Measurements from ENCODE around the gene FGFR3.

The FGFR3 gene

DNA sequence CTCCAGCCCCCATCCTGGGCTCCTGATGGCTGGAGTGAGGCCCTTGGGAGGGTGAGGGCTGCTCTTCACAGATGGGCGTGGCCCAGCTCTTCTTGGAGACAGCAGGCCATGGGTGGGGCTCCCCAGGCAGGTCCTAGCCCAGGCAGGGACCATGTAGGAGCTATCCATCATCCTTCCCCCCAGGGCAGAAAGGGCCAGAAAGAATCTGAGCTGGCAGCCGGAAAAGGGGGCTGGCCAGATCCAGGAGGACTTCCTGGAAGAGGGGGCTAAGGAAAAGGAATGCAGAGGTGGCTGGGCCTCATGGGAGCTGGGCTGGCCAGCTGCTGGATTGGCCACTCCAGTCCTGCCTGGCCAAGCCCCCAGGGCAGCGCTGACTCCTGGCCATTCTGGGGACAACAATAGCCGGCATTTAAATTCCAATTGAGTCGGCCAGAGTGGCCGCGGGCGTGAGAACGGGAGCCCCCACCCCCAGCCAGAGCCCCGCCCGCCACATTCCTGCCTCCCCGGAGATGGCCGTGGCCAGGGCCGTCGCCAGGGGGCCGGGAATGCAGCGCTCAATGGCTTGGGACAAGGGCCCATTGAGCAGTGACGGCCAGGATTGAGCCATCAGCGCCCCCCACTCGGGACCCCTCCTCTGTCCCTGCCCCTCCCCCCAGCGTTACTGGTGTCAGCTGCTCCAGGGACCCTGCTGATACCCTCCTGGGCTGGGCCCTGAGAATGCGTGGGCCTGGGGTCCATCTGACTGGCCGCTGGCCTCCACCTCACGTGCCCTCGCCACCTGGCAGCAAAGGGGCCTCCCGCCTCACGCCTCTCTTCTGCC lies 15.1 kb upstream of the FGFR3 start:
- TF ChIP-seq, protein P1, sequence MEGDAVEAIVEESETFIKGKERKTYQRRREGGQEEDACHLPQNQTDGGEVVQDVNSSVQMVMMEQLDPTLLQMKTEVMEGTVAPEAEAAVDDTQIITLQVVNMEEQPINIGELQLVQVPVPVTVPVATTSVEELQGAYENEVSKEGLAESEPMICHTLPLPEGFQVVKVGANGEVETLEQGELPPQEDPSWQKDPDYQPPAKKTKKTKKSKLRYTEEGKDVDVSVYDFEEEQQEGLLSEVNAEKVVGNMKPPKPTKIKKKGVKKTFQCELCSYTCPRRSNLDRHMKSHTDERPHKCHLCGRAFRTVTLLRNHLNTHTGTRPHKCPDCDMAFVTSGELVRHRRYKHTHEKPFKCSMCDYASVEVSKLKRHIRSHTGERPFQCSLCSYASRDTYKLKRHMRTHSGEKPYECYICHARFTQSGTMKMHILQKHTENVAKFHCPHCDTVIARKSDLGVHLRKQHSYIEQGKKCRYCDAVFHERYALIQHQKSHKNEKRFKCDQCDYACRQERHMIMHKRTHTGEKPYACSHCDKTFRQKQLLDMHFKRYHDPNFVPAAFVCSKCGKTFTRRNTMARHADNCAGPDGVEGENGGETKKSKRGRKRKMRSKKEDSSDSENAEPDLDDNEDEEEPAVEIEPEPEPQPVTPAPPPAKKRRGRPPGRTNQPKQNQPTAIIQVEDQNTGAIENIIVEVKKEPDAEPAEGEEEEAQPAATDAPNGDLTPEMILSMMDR (IDR thresholded peaks at IDR 0.05; ENCODE audit: insufficient read depth, low read length, poor library complexity, severe bottlenecking), result no peak
- Histone ChIP-seq H3K4me3 (replicated peaks; ENCODE audit: low read depth, low read length) (no peak overlapping the region), H3K27me3 (replicated peaks; ENCODE audit: control insufficient read depth, insufficient read depth, low read length) (no peaks in the 10 kb centered on the region; the same call in 1 of the 2 replicates), H3K36me3 (ENCODE audit: control insufficient read depth, insufficient read depth, low read length) (no peaks in the 10 kb centered on the region)
- no peak for DNase-seq (ENCODE audit: extremely low read depth, insufficient read length)

DNA sequence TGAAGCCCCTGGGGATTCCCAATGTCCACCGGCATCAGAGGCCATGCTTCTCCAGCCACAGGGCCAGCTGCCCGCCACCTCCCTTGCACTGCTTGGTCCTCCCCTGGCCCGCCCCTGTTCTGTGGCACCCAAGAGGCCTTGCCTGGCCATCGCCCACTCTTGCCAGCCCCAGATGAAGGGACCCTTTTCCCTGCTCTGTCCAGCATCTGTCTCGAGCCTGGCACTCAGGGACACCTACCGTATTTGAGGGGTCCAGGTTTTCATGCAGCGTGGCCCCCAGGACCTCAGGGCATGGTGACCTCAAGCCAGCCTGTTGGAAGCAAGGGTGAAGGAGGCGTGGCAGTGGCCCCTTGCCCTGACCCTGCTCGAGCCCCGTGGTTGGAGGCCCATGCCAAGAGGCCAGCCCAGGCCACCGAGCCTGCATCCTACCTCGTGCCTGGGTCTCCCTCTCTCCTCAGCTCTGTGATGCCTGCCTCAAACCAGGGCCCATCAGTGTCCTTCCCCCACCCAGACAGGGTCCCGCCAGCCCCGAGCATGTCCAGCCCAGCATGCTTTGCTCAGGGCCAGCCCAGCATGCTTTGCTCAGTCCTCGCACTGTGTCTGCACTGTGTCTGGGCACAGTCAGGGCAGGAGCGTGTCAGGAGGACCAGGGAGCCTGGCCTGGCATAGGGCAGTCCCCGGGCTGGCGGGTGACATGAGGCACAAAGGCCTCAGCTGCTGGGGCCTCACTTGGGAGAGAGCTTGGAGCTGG lies 14.3 kb upstream of the FGFR3 start:
- TF ChIP-seq, protein P1 (IDR thresholded peaks at IDR 0.05; ENCODE audit: insufficient read depth, low read length, poor library complexity, severe bottlenecking), result no peak
- no peak for DNase-seq (ENCODE audit: extremely low read depth, insufficient read length)
- H3K36me3 ChIP-seq (ENCODE audit: control insufficient read depth, insufficient read depth, low read length), result no peaks in the 10 kb centered on the region
- H3K4me3 ChIP-seq (replicated peaks; ENCODE audit: low read depth, low read length), result no peak overlapping the region
- H3K27me3 ChIP-seq (replicated peaks; ENCODE audit: control insufficient read depth, insufficient read depth, low read length), result no peaks in the 10 kb centered on the region; the same call in 1 of the 2 replicates

DNA sequence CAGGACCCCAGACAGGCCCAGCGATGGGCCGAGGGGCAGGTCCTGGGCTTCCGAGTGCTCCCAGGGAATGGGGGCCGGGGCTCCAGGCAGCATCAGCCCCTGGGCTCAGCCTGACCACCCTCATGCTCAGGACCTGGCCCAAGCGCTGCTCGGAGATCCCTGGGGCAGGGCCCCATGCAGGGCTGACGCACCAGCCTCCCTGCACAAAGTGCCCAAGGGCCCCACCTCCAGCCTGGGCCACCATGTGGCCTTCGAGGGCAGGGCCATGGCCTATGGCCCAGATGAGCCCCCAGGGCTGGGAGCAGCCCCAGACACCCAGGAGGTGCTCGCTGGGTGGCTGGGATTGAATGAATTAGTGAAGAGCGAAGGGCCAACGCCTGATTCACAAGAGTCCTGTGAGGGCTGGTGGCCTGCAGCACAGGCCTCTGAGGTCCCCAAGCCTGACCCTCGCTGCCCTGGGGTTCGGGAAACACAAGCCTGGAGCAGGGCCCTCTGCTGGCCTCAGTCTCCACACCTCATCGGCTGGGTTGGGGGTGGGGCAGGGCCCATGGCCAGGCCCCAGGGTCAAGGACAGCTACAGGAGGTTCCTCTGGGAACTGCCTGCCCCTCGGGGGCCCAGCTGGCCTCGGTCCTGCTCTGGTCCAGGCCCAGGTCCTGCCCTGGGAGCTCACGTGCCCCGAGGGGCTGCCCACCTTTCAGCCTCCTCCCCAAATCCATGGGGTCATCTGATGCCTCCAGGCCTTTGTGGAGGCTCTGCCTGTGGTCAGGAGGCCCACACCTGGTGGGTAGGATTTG lies 13.3 kb upstream of the FGFR3 start:
- Histone ChIP-seq H3K4me3 (replicated peaks; ENCODE audit: low read depth, low read length) (no peak overlapping the region), H3K36me3 (ENCODE audit: control insufficient read depth, insufficient read depth, low read length) (no peaks in the 10 kb centered on the region), H3K27me3 (replicated peaks; ENCODE audit: control insufficient read depth, insufficient read depth, low read length) (no peaks in the 10 kb centered on the region; the same call in 1 of the 2 replicates)
- TF ChIP-seq, protein P1 (IDR thresholded peaks at IDR 0.05; ENCODE audit: insufficient read depth, low read length, poor library complexity, severe bottlenecking), result no peak
- no peak for DNase-seq (ENCODE audit: extremely low read depth, insufficient read length)

DNA sequence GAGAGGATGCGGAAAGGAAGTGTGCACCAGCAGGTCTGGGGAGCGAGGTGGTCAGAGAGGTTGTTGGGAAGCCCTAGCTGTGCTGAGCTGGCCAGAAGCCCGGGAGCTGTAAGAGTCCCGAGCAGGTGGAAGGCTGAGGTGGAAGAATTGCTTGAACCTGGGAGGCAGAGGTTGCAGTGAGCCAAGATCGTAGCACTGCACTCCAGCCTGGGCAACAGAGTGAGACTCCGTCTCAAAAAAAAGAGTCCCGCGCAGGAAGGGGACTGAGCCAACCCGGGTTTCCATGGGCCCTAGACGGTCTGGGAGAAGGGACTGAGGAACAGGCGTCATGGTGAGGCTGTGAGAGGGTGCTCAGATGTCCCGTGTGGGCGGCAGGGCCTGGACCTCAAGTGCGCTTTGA lies 12.7 kb upstream of the FGFR3 start:
- no peaks in the 10 kb centered on the region; the same call in 1 of the 2 replicates for H3K27me3 ChIP-seq (replicated peaks; ENCODE audit: control insufficient read depth, insufficient read depth, low read length)
- no peaks in the 10 kb centered on the region for H3K36me3 ChIP-seq (ENCODE audit: control insufficient read depth, insufficient read depth, low read length)
- H3K4me3 ChIP-seq (replicated peaks; ENCODE audit: low read depth, low read length), result no peak overlapping the region
- TF ChIP-seq, protein P1 (IDR thresholded peaks at IDR 0.05; ENCODE audit: insufficient read depth, low read length, poor library complexity, severe bottlenecking), result no peak
- no peak for DNase-seq (ENCODE audit: extremely low read depth, insufficient read length)

DNA sequence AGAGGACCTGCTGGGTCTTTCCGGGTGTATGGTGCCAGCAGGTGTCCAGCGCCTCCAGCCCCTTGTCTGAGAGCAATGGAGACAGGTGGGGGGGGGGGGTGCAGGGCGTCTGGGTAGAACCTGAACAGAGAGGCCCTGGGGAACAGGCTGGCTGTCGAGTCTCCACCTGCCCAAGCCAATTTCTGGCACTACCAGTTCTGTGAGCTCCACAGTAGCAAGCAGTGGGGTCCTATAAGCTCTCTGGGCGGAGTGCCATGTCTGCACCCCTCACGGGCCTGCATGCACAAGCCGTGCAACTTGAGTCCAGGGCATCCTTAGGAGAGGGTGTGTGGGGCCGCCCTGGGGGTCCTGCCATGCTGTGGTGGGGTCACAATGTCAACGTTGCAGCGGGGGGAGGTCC lies 10.1 kb upstream of the FGFR3 start:
- Histone ChIP-seq H3K4me3 (replicated peaks; ENCODE audit: low read depth, low read length) (no peak overlapping the region), H3K27me3 (replicated peaks; ENCODE audit: control insufficient read depth, insufficient read depth, low read length) (no peaks in the 10 kb centered on the region; the same call in 1 of the 2 replicates), H3K36me3 (ENCODE audit: control insufficient read depth, insufficient read depth, low read length) (no peaks in the 10 kb centered on the region)
- TF ChIP-seq, protein P1 (IDR thresholded peaks at IDR 0.05; ENCODE audit: insufficient read depth, low read length, poor library complexity, severe bottlenecking), result no peak
- DNase-seq (ENCODE audit: extremely low read depth, insufficient read length), result no peak
